AG09319 (cell line): Measurements from ENCODE around the gene ARF6.

Source experiments
- DNase-seq: peaks from one replicate; pipeline ENCODE4 v3.0.0-alpha.2; 2010; ENCODE audit warnings: low read depth; ENCODE audit errors: extremely low read depth
- TF ChIP-seq, protein P1 (sequence below): IDR thresholded peaks from 2 replicates; pipeline ENCODE4 v1.5.1; 2011; ENCODE audit warnings: low read depth, mild to moderate bottlenecking, inconsistent platforms, low read length, moderate library complexity

Gene ARF6

DNA sequence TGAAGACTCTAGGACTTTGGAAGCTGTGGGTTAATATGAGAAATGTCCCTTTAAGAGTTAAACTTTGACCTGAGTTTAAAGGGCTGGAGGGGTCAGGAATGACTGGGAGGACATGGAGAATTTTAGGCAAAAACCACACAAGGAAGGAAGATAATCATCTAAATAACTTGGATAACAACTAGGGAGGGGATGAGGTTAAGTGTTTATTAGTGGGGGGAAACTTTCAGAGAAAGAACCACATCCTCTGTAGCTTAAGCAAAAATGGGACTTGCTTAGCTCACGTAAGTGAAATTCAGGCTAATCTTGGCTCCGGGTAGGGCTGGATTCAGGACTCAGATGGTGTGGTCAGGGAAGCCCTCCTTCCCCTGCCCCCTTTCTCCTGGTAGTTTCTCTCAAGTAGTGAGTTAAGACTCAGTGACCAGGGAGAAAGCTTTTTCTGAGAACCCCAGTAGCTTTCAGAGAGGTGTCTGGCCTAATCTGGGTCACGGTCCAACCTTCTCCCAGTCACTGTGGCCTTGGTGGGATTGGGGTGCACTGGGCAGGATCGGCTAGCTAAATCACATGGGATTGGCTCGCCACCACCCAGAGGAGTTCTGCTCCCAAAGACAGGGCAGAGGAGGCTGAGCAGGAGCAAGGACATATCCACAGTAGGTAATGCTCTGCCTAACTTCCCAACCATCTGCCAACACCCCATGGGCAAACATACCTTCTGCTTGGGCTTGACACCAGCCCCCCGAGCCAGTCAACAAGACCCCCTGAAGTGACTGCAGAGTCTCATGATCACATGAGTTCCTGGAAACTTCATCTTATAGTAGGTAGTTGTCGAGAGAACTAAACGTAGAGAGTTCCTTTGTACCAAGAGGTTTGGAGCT lies 52.8 kb downstream of the ARF6 start:
- TF ChIP-seq, protein P1, sequence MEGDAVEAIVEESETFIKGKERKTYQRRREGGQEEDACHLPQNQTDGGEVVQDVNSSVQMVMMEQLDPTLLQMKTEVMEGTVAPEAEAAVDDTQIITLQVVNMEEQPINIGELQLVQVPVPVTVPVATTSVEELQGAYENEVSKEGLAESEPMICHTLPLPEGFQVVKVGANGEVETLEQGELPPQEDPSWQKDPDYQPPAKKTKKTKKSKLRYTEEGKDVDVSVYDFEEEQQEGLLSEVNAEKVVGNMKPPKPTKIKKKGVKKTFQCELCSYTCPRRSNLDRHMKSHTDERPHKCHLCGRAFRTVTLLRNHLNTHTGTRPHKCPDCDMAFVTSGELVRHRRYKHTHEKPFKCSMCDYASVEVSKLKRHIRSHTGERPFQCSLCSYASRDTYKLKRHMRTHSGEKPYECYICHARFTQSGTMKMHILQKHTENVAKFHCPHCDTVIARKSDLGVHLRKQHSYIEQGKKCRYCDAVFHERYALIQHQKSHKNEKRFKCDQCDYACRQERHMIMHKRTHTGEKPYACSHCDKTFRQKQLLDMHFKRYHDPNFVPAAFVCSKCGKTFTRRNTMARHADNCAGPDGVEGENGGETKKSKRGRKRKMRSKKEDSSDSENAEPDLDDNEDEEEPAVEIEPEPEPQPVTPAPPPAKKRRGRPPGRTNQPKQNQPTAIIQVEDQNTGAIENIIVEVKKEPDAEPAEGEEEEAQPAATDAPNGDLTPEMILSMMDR: no peak
- no peak for DNase-seq
